ENCODE data around the gene DCTN1. TPM values are rescaled to one million over a fixed set of nuclear protein-coding genes. Genes with fewer than 3 reads are reported as not detected.

Gene DCTN1
- total and polyA plus RNA-seq, 2 donors (not counting 3 experiments of a cell fraction or from before 2014, with no cell fraction given): 130 to 170 TPM

- BruUV-seq (replicated peaks): no TSS peak
These were observed 22.5 kb downstream of the DCTN1 start for GRCh38 chr2:74357627-74358026.

More at GRCh38 chr2:74357627-74358026, 22.5 kb downstream of the DCTN1 start:
- no peak for TF ChIP-seq MYC (IDR thresholded peaks at IDR 0.05; ENCODE audit: low read depth, low read length)
- TF ChIP-seq FOS (IDR thresholded peaks at IDR 0.05; ENCODE audit: borderline replicate concordance, insufficient read depth, low read length): no peak
- TF ChIP-seq EZH2 (IDR thresholded peaks at IDR 0.05; ENCODE audit: borderline replicate concordance, low read depth, low read length, severe bottlenecking): no peak
- TF ChIP-seq GATA2 (IDR thresholded peaks at IDR 0.05; ENCODE audit: insufficient read depth, insufficient read length, low read depth, low read length): no peak
- no peak for TF ChIP-seq MAX (IDR thresholded peaks at IDR 0.05; ENCODE audit: insufficient read depth, insufficient read length)
- no peak for TF ChIP-seq POLR2AphosphoS5 (IDR thresholded peaks at IDR 0.05; ENCODE audit: insufficient read depth, low read depth, low read length)
- no peak for TF ChIP-seq POLR2A (IDR thresholded peaks at IDR 0.05; ENCODE audit: low read depth, low read length)
- TF ChIP-seq JUN (IDR thresholded peaks at IDR 0.05; ENCODE audit: borderline replicate concordance, insufficient read depth, insufficient read length, low read depth): no peak
- TF ChIP-seq CTCF (IDR thresholded peaks at IDR 0.05; ENCODE audit: extremely low read depth in 1 of 2, insufficient read depth in 1 of 2, low read depth in 1 of 2, low read length in 2 of 2): no peak
- Histone ChIP-seq H3K4me1 (ENCODE audit: control insufficient read depth, extremely low read depth, insufficient read depth, low read length) (no peaks in the 10 kb centered on the region), H3K9ac (replicated peaks; ENCODE audit: extremely low read depth, insufficient read depth, low read length) (no peak overlapping the region), H3K27ac (ENCODE audit: insufficient read depth, low read depth, low read length) (no peak overlapping the region), H3K79me2 (ENCODE audit: control insufficient read depth, insufficient read depth, low read length) (no peaks in the 10 kb centered on the region), H3K36me3 (ENCODE audit: control insufficient read depth in 2 of 2, extremely low read depth in 1 of 2, insufficient read depth in 2 of 2, low read length in 2 of 2) (peaks cover 9 to 33% of the 10 kb centered on the region in 2 experiments), H3K4me3 (replicated peaks in 1 of 3; ENCODE audit: insufficient read depth in 1 of 3, low read depth in 1 of 3, low read length in 3 of 3) (no peak overlapping the region), H3K27me3 (ENCODE audit: control insufficient read depth in 2 of 2, insufficient read depth in 2 of 2, low read length in 2 of 2) (no peaks in the 10 kb centered on the region), H4K20me1 (replicated peaks; ENCODE audit: control insufficient read depth, extremely low read depth, insufficient read depth, low read length) (no peaks in the 10 kb centered on the region), H2AFZ (ENCODE audit: low read depth, low read length) (no peak overlapping the region), H3K9me3 (replicated peaks; ENCODE audit: control insufficient read depth, insufficient read depth, low read length) (no peaks in the 10 kb centered on the region), H3K4me2 (ENCODE audit: insufficient read depth, low read length) (no peak overlapping the region), H3K9me1 (replicated peaks; ENCODE audit: control insufficient read depth, extremely low read depth, insufficient read depth, low read length) (no peaks in the 10 kb centered on the region)
- CTCF ChIA-PET: interaction anchor here (1.5 kb wide), 1 partner anchor 23 kb away, joined by 6 read pairs; no protein-coding TSS in a partner anchor
- POLR2A ChIA-PET: no interaction called here
- intact Hi-C loops (cut with micrococcal nuclease) (no loop called here), dilution Hi-C loops (cut with MboI; ENCODE audit: extremely low pct_ligation_motif_present, low sequenced_read_pairs) (no loop called here)
- DNase-seq (ENCODE audit: low read depth, low spot score): no peak
- FAIRE-seq: no peak
